GM12865 (cell line): ENCODE data around the gene HOXB3.

Source experiments
- DNase-seq: peaks from one replicate; pipeline ENCODE4 v3.0.0; 2010; ENCODE audit warnings: low read depth
- H3K4me3 ChIP-seq: 2 replicates; pipeline ENCODE4 v1.5.1; 2011; ENCODE audit warnings: mild to moderate bottlenecking, low read depth, low read length, control low read depth
- TF ChIP-seq, protein P1 (sequence below): IDR thresholded peaks from 2 replicates; pipeline ENCODE4 v1.5.1; 2011; ENCODE audit warnings: low read length, control low read depth, low read depth, inconsistent platforms; ENCODE audit not compliant: insufficient read depth; ENCODE audit errors: missing control alignments

Gene HOXB3

DNA sequence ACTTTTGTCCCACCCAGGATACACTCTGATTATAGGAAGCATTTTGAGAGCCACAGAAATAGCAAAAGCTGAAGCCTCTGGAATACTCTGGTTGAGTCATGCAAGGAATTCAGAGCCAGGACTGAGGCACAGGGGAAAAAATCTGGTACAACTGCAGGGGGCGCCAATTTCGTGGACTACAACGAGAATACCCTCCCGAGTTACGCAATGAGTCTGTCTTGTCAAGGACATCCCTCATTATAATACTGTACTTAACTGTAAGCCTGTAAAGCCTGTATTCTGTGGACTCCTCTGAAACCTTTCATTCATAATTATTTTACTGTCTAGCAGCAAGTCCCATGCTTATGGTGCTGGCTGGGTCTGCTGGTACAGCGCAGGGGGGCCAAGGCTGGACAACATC lies 67.0 kb downstream of the HOXB3 start:
- no peak for DNase-seq
- TF ChIP-seq, protein P1, sequence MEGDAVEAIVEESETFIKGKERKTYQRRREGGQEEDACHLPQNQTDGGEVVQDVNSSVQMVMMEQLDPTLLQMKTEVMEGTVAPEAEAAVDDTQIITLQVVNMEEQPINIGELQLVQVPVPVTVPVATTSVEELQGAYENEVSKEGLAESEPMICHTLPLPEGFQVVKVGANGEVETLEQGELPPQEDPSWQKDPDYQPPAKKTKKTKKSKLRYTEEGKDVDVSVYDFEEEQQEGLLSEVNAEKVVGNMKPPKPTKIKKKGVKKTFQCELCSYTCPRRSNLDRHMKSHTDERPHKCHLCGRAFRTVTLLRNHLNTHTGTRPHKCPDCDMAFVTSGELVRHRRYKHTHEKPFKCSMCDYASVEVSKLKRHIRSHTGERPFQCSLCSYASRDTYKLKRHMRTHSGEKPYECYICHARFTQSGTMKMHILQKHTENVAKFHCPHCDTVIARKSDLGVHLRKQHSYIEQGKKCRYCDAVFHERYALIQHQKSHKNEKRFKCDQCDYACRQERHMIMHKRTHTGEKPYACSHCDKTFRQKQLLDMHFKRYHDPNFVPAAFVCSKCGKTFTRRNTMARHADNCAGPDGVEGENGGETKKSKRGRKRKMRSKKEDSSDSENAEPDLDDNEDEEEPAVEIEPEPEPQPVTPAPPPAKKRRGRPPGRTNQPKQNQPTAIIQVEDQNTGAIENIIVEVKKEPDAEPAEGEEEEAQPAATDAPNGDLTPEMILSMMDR, result no peak
- H3K4me3 ChIP-seq, result no peak overlapping the region

DNA sequence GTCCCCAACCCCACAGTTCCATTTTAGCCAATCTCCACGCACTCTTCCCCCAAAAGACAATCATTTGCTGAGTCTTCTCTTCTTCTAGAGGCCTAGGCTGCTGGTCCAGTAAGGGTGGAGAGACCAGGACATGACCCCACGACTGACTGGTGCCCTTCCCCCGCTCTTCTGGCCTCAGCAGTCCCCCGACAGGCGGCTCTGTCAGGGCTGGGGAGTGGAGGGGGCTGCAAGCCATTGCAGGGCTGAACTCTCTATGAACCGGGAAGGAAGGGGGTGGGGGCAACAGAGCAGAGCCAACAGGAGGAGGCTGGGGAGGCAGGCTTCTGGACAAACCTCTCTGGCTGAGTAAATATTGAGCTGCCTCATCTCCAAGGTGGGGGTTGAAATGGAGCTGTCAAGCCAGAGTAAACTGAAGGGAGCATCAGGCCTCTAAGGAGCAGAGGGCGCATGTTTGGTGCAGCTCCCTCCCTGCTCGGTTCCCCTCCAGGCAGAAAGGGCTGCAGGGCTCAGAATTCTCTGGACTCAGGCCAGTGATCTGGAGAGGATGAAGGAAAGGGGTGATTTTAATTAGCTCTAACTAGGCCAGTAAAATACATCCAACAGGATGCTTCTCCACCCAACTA lies 67.9 kb downstream of the HOXB3 start:
- no peak for DNase-seq
- TF ChIP-seq, protein P1, result no peak
- no peak overlapping the region for H3K4me3 ChIP-seq

DNA sequence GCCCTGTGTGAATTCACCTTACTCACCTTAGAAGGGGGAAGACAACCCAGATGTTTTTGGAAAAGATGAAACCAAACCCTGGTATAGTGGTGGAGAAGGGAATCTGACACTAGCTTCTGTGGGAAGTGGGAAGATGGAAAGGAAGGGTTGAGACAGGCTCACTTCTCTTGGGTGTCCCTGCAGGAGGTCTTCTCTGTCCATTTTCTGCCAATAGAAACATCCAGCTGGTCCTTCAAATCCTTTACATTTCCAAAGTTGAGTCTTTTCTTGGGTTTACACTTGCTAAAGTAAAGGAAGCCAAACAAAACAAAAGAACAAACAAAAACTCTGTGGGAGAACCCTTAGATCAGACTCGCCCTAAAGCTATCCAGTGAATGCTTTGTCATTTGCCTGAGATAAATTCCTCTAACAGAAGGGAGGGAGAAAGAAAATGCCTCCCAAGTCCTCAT lies 69.4 kb downstream of the HOXB3 start:
- H3K4me3 ChIP-seq, result no peak overlapping the region
- DNase-seq, result no peak
- TF ChIP-seq, protein P1, result no peak

DNA sequence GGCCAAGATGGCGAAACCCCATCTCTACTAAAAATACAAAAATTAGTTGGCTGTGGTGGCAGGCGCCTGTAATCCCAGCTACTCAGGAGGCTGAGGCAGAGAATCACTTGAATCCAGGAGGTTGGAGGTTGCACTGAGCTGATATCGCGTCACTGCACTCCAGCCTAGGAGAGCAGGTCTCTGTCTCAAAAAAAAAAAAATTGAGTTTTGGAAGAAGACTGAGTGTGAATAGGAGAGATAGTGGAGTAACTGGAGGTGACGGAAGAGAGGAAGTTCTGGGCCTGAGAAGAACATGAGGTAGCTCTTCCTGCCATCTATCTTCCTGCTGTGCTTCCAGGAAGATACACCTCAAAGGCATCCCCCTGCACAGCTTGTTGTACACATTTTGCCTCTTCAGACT lies 70.6 kb downstream of the HOXB3 start:
- TF ChIP-seq, protein P1, result no peak
- H3K4me3 ChIP-seq, result no peak overlapping the region
- no peak for DNase-seq

DNA sequence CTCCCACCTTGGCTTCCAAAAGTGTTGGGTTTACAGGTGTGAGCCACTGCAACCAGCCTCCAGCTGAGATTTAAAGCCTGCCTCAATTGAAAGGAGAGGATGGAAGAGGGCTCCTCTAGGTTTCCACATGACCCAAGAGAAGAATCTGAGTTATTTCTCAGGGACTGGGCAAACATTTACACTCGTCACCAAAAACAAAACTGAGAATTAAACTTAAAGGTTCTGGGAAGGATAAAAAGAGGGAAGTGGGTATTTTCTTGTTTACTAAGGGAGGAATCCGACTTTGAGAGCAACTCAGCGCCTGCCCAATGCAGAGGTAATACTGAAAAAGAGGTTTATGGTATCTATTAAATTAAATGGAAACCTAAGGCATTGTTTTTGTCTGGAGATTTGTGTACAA lies 72.6 kb downstream of the HOXB3 start:
- peak; percentile 46 for DNase-seq
- H3K4me3 ChIP-seq, result no peak overlapping the region
- TF ChIP-seq, protein P1, result no peak

DNA sequence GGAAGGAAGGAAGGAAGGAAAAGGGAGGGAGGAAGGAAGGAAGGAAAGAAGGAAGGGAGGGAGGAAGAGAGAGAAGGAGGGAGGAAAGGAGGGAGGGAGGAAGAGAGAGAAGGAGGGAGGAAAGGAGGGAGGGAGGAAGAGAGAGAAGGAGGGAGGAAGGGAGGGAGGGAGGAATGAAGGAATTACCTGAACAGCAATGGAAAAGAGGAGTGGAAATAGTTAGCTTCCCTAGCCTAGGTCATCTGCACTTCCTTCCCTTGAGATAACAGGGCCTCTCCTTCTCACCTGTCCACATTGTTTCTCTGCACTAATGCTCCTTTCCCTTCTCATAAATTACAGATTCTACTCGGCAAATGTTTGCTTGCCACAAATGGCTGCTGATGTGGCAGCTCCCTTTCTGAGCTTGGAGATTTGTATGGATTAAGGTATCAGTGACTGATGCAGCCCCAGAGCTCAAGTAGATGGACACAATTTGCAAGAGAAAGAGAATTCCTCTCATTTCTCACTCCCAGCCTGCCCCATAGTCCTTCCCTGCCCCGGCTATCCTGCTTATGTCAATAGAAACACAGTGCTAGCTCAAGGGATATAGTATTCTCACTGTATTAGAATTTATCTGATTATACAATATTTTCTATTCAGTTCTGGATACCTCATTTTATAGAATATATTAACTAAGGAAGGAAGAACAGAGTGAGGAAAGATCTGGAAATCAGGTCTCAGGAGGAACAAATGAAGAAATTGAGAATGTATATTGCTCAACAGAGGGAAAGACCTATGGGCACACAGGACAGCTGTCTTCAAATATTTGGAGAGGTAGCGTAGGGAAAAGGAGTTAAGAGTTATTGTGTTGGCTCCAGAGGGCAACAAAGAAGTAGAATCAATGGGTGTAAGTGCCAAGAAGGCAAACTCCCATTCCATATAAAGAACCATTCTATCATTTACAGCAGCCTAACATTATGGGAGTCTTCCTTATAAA lies 73.8 kb downstream of the HOXB3 start:
- no peak overlapping the region for H3K4me3 ChIP-seq
- TF ChIP-seq, protein P1, result no peak
- DNase-seq, result no peak
